Measurements from ENCODE around the gene RITA1. TPM values are rescaled to one million over a fixed set of nuclear protein-coding genes. Genes with fewer than 3 reads are reported as not detected.
"Not testable (repeated sequence)": the region's sequence is repeated elsewhere in the genome, so short reads cannot be mapped to it uniquely, and the experiment has no call there.

RITA1 gene
- polyA plus RNA-seq, 1 donor = 10.4 TPM

DNA sequence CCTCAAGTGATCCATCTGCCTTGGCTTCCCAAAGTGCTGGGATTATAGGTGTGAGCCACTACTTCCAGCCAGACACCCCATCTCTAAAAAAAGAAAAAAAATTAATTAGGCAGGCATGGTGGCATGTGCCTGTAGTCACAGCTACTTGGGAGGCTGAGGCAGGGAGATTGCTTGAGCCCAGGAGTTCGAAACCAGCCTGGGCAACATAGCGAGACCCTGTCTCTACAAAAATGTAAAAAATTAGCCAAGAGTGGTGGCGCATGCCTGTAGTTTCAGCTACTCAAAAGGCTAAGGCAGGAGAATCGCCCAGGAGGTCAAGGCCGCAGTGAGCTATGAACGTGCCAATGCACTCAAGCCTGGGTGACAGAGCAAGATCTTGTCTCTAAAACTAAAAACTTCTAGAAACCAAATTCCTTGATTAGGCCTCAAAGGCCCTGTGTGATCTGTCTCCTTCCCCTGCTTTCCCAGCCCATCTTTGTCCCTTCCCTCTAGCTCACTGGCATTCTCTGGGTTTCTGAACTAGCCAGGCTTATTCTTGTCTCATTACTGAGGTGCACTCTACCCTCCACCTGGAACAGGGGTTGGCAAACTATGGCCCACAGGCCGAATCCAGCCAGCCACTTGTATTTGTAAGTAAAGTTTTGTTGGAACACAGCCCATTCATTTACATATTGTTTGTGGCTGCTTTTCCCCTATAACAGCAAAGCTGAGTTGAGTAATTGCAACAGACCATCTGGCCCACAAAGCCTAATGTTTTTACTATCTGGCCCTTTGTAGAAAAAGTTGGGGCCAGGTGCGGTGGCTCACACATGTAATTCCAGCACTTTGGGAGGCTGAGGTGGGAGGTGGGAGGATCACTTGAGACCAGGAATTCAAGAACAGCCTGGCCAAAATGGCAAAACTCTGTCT lies 18.6 kb downstream of the RITA1 start:
- DNase-seq (ENCODE audit: low read depth) = no peak

- DNase-seq (ENCODE audit: low read depth) = no peak
These were observed 19.3 kb downstream of the RITA1 start for GRCh38 chr12:113204804-113205203.

DNA sequence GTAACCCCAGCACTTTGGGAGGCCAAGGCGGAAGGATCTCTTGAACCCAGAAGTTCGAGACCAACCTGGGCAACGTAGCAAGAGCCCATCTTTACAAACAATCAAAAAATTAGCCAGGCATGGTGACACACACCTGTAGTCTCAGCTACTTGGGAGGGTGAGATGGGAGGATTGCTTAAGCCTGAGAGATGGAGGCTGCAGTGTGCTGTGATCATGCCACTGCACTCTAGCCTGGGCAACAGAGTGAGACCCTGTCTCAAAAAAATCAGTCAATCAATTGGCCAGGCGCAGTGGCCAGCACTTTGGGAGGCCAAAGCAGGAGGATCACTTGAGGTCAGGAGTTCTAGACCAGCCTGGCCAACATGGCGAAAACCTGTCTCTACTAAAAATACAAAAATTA lies 21.3 kb downstream of the RITA1 start:
- DNase-seq (ENCODE audit: low read depth) = not testable (repeated sequence)

GRCh38 chr12:113207613-113208040 lies 22.1 kb downstream of the RITA1 start:
- no peak for DNase-seq (ENCODE audit: low read depth)

- DNase-seq (ENCODE audit: low read depth) = no peak
These were observed 22.8 kb downstream of the RITA1 start for GRCh38 chr12:113208041-113208934.

- DNase-seq (ENCODE audit: low read depth) = no peak
These were observed 25.6 kb downstream of the RITA1 start for GRCh38 chr12:113211160-113211559.

GRCh38 chr12:113214895-113215400 lies 29.4 kb downstream of the RITA1 start:
- DNase-seq (ENCODE audit: low read depth) = no peak

DNA sequence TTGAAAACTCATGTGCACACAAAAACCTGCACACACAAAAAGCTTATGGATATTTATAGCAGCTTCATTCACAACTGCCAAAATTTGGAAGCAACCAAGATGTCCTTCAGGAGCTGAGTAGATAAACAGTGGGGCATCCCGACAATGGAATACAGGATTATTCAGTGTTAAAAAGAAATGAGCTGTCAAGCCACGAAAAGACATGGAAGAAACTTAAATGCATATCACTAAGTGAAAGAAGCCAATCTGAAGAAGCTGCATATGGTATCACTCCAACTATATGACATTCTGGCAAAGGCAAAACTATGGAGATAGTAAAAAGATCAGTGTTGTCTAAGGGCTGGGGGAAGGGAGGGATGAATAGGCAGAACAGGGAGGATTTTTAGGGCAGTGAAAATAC lies 30.5 kb downstream of the RITA1 start:
- no peak for DNase-seq (ENCODE audit: low read depth)

GRCh38 chr12:113220593-113221180 lies 35.2 kb downstream of the RITA1 start:
- DNase-seq (ENCODE audit: low read depth) = no peak

- peak; percentile 100 for DNase-seq (ENCODE audit: low read depth)
These were observed 35.9 kb downstream of the RITA1 start, which contains the start of gene TPCN1 for GRCh38 chr12:113221181-113221996. TPCN1 (plus strand) TSS chr12:113221464; CDS start chr12:113226853, 5,389 bp downstream.

- no peak for DNase-seq (ENCODE audit: low read depth)
These were observed 36.6 kb downstream of the RITA1 start for GRCh38 chr12:113221997-113222729.

GRCh38 chr12:113222730-113223531 lies 37.4 kb downstream of the RITA1 start:
- DNase-seq (ENCODE audit: low read depth) = peak; percentile 68

- DNase-seq (ENCODE audit: low read depth) = no peak
These were observed 39.4 kb downstream of the RITA1 start for GRCh38 chr12:113224955-113225354.

DNA sequence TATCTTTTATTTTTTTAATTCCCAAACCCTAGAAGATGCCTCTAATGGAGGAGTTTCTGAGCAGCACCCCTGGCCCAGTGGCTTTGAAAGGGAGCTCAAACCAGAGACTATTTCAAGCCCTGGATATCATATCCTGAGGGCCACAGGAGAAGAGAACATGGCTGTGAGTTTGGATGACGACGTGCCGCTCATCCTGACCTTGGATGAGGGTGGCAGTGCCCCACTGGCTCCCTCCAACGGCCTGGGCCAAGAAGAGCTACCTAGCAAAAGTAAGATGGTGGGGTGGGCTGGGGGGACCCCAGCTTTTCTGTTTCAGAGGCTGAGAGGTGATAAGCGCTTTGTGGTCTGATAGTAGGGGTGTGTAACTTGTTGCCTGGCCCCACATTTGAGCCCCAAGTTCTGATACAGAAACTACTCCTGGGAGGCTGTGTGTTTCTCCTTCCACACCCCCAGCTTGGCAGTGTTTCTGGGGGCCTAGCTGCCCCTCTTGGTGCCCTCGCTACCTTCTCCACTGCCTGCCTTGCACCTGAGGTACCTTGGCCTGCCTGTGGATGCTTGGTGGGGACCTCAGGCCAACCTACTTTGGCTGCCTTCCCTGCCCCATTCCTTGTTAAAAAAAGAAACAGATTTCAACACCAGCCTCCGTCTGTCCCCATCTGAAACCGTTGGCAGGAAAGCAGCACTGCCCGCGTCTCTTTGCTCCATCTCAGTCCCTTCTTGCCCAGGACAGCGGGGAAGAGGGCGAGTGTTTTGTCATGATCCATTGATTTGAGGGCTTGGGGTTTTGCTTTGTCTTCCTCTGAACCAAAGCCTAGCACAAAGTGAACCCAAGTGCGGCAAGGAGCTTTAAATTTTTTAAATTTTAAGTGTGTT lies 41.4 kb downstream of the RITA1 start:
- no peak for DNase-seq (ENCODE audit: low read depth)

DNA sequence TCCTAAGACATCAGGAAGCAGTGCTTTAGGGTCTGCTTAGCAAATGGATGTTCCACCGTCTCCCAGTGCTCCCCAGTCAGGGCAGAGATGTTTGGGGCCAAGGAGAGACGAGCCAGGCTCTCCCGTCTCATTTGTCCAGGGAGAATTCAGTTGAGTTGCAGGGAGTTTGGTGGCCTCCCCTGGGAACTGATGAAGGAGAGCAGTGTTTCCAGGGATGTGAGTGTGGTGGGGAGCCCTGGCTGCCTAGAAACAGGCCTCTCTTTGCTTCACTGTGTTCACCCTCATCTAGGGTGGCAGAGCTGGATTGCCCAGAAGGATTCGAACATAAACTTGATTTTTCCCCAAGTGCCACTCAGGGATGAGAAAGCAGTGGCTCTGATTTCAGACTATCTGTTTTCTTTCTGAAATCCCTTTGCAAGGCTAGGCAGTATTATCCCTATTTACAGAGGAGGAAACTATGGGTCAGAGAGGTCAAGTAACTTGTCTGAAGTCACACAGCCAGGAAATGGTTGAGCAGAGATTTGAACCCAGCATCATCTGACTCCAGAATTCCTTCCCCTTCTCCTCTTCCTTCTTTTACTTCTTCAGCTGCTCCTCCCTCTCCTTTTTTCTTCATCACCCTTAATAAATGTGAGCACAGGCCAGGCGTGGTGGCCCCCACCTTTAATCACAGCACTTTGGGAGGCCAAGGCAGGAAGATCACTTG lies 42.3 kb downstream of the RITA1 start:
- DNase-seq (ENCODE audit: low read depth) = no peak

GRCh38 chr12:113228394-113229028 lies 43.0 kb downstream of the RITA1 start:
- no peak for DNase-seq (ENCODE audit: low read depth)
